ENCODE data around the gene MLH3.

The MLH3 gene

GRCh38 chr14:75042035-75042434, 9.2 kb downstream of the MLH3 start:
- Histone ChIP-seq H3K27ac (peak overlapping the region in 4 of 21 experiments; percentile 18 to 45 (median 40)), H3K4me3 (no peak overlapping the region)

- peak overlapping the region in 5 of 21 experiments; percentile 18 to 45 (median 38) for H3K27ac ChIP-seq
- H3K4me3 ChIP-seq, result no peak overlapping the region
Measured at GRCh38 chr14:75041613-75042012, 9.7 kb downstream of the MLH3 start.

- H3K4me3 ChIP-seq, result no peak overlapping the region
- H3K27ac ChIP-seq, result peak overlapping the region in 3 of 21 experiments; percentile 18 to 45 (median 21)
Measured at GRCh38 chr14:75040959-75041358, 10.3 kb downstream of the MLH3 start.

GRCh38 chr14:75040507-75040906, 10.8 kb downstream of the MLH3 start:
- no peak overlapping the region for H3K4me3 ChIP-seq
- H3K27ac ChIP-seq, result no peak overlapping the region

GRCh38 chr14:75032939-75033338, 18.3 kb downstream of the MLH3 start:
- no peak overlapping the region for H3K4me3 ChIP-seq

GRCh38 chr14:75030147-75030546, 21.1 kb downstream of the MLH3 start:
- peak overlapping the region in 2 of 21 experiments; percentile 26 to 61 for H3K27ac ChIP-seq
- H3K4me3 ChIP-seq, result no peak overlapping the region

More at GRCh38 chr14:75032939-75033338, 18.3 kb downstream of the MLH3 start:
- no peak overlapping the region for H3K27ac ChIP-seq

GRCh38 chr14:75025876-75026275, 25.4 kb downstream of the MLH3 start:
- H3K27ac ChIP-seq, result no peak overlapping the region
- no peak overlapping the region for H3K4me3 ChIP-seq

- Histone ChIP-seq H3K4me3 (no peak overlapping the region), H3K27ac (peak overlapping the region in 1 of 21 experiments; percentile 34)
Measured at GRCh38 chr14:75025082-75025481, 26.2 kb downstream of the MLH3 start.

- peak overlapping the region in 1 of 21 experiments; percentile 30 for H3K27ac ChIP-seq
- no peak overlapping the region for H3K4me3 ChIP-seq
Measured at GRCh38 chr14:75023108-75023507, 28.2 kb downstream of the MLH3 start.

GRCh38 chr14:75022655-75023054, 28.6 kb downstream of the MLH3 start:
- H3K27ac ChIP-seq, result peak overlapping the region in 1 of 21 experiments; percentile 30
- H3K4me3 ChIP-seq, result no peak overlapping the region

- no peak overlapping the region for H3K4me3 ChIP-seq
- H3K27ac ChIP-seq, result no peak overlapping the region
Measured at GRCh38 chr14:75018694-75019093, 32.6 kb downstream of the MLH3 start.

- no peak overlapping the region for H3K27ac ChIP-seq
- H3K4me3 ChIP-seq, result no peak overlapping the region
Measured at GRCh38 chr14:75016815-75017214, 34.5 kb downstream of the MLH3 start.

- peak overlapping the region in 1 of 21 experiments; percentile 49 for H3K27ac ChIP-seq
Measured at GRCh38 chr14:75015496-75015895, 35.8 kb downstream of the MLH3 start.

GRCh38 chr14:75013290-75013689, 38.0 kb downstream of the MLH3 start:
- Histone ChIP-seq H3K4me3 (no peak overlapping the region), H3K27ac (peak overlapping the region in 2 of 21 experiments; percentile 12 to 49)

More at GRCh38 chr14:75015496-75015895, 35.8 kb downstream of the MLH3 start:
- no peak overlapping the region for H3K4me3 ChIP-seq

GRCh38 chr14:75011356-75011994, 39.8 kb downstream of the MLH3 start:
- H3K27ac ChIP-seq, result peak overlapping the region in 11 of 21 experiments; percentile 8 to 80 (median 53)
- H3K4me3 ChIP-seq, result no peak overlapping the region

GRCh38 chr14:75010472-75011093, 40.7 kb downstream of the MLH3 start:
- Histone ChIP-seq H3K4me3 (no peak overlapping the region), H3K27ac (peak overlapping the region in 7 of 21 experiments; percentile 18 to 80 (median 55))

GRCh38 chr14:75009176-75009575, 42.1 kb downstream of the MLH3 start:
- no peak overlapping the region for H3K27ac ChIP-seq
- no peak overlapping the region for H3K4me3 ChIP-seq

GRCh38 chr14:75005357-75005756, 45.9 kb downstream of the MLH3 start:
- no peak overlapping the region for H3K27ac ChIP-seq

GRCh38 chr14:75003250-75004027, 47.8 kb downstream of the MLH3 start:
- peak overlapping the region; percentile 71 to 95 (median 88) for H3K4me3 ChIP-seq
- peak overlapping the region; percentile 66 to 94 (median 88) for H3K27ac ChIP-seq

More at GRCh38 chr14:75005357-75005756, 45.9 kb downstream of the MLH3 start:
- H3K4me3 ChIP-seq, result no peak overlapping the region
